Heart right ventricle (tissue), 16 donors: ENCODE measurements around the gene SEMA3C. TPM values are rescaled to one million over a fixed set of nuclear protein-coding genes. Genes with fewer than 3 reads are reported as not detected.

Source experiments
- ATAC-seq, 8 donors: fragments of 200-7000 bp; cut with Tn5 transposase; one replicate each; pipeline ENCODE4 v1.9.1; 2020; ENCODE audit warnings: mild to moderate bottlenecking in 8 of 8, moderate library complexity in 8 of 8, moderate number of reproducible peaks in 1 of 8
- DNase-seq, 2 donors: peaks; one replicate each; pipeline ENCODE4 v3.0.0-alpha.2; 2020
- H3K27ac ChIP-seq, 10 donors: fragments of 200-600 bp; sonication (generic) in 2 of 10; one replicate each; pipeline versions ENCODE4 v1.5.0 to v1.8.0; 2020 to 2022; ENCODE audit warnings: mild to moderate bottlenecking in 3 of 10
- H3K27me3 ChIP-seq, 7 donors: fragments of 200-600 bp; one replicate each; pipeline ENCODE4 v1.8.0; 2021 to 2022; ENCODE audit warnings: mild to moderate bottlenecking in 2 of 7
- H3K36me3 ChIP-seq, 9 donors: fragments of 200-600 bp; sonication (generic) in 1 of 9; one replicate each; pipeline versions ENCODE4 v1.5.0 to v1.8.0; 2020 to 2022; ENCODE audit warnings: mild to moderate bottlenecking in 2 of 9
- H3K4me1 ChIP-seq, 9 donors: fragments of 200-600 bp; sonication (generic) in 1 of 9; one replicate each; pipeline versions ENCODE4 v1.5.0 to v1.8.0; 2020 to 2022; ENCODE audit warnings: mild to moderate bottlenecking in 4 of 9
- H3K4me3 ChIP-seq, 10 donors: fragments of 200-600 bp; sonication (generic) in 2 of 10; one replicate each; pipeline versions ENCODE4 v1.5.0 to v1.8.0; 2020 to 2022; ENCODE audit warnings: mild to moderate bottlenecking in 7 of 10, moderate library complexity in 2 of 10
- H3K9me3 ChIP-seq, 11 donors: fragments of 200-600 bp in 10 of 11; sonication (generic) in 2 of 11; one replicate each; pipeline versions ENCODE4 v1.5.0 to v1.8.0; 2013 to 2022; ENCODE audit warnings: mild to moderate bottlenecking in 2 of 11, control low read depth in 1 of 11, moderate library complexity in 1 of 11
- WGBS, 2 donors: extraction: QIAGEN DNeasy Blood & Tissue Kit; methylation state at CpG; one replicate each; pipeline ENCODE4 v1.1.7; 2013; ENCODE audit warnings: inconsistent platforms in 1 of 2; 5-methylcytosine and 5-hydroxymethylcytosine counted together
- intact Hi-C, 10 donors: fragments of 100-400 bp; cut with DNase I; formaldehyde crosslinking; loops; one replicate each; pipeline versions ENCODE4 v1.11.1 to v1.14.2; 2022
- polyA plus RNA-seq, 2 donors: library from polyadenylated mRNA; stranded (reverse); fragments of 200-250 nt; gene quantifications; one replicate each; pipeline ENCODE4 v1.2.3, GENCODE V29; 2013
- total RNA-seq, 10 donors: library from RNA; stranded (reverse); fragmentation: NEBNext Ultra II Directional in 3 of 10; extraction: Animal tissue kit (Norgen Biotek cat#: 25700) in 3 of 10; gene quantifications; one replicate each; pipeline versions ENCODE4 v1.2.1 to v1.2.4, GENCODE V29; 2021 to 2023
- TF ChIP-seq, protein P1 (sequence below), 9 donors: fragments of 200-600 bp; sonication (generic) in 2 of 9; IDR thresholded peaks; one replicate each; pipeline versions ENCODE4 v1.5.0 to v1.8.0; 2021 to 2022; ENCODE audit warnings: antibody characterized with exemption in 9 of 9, mild to moderate bottlenecking in 5 of 9, moderate library complexity in 1 of 9
- donor health status: Arrhythmogenic right ventricular cardiomyopathy.
- donor health status: ischemic (EF 13 %, LVEDD 7.1; RV severe dilation, severe dysfunction).
- donor health status: healthy with polysubstance abuse.
- donor health status: DM: no; HTN: yes; CAD: no.
- donor health status: DM: no; HTN: no; CAD: no.
- donor health status: ischemic (EF 25% LVEDD 6.9; RV normal size, moderate dysfunction).
- donor health status: ischemic (EF 25% LVEDD 5.7; RV mildly dilated, moderate dysfunction).
- donor health status: healthy.
- donor health status: DM: yes; HTN: yes; CAD: no.
- donor health status: Ischemic cardiomyopathy.
- donor health status: ischemic (EF 35%, LVEDD 5.7; RV mildly dilated, moderate dysfunction).
- donor health status: nonischemic (EF 11% LVEDD 7.7; RV severe dilation, severe dysfunction).
- donor health status: DM: yes; HTN: yes; CAD: no.
- donor health status: PGD.
- donor health status: ischemic (EF 29% LVEDD 5.4; RV normal size, mild dysfunction).
- donor health status: nonischemic (EF 23%, LVEDD 6.1; RV moderate dilation, normal function).

SEMA3C gene
- total and polyA plus RNA-seq, 12 donors = 14.5 to 83.2 (median 57.3) TPM

DNA sequence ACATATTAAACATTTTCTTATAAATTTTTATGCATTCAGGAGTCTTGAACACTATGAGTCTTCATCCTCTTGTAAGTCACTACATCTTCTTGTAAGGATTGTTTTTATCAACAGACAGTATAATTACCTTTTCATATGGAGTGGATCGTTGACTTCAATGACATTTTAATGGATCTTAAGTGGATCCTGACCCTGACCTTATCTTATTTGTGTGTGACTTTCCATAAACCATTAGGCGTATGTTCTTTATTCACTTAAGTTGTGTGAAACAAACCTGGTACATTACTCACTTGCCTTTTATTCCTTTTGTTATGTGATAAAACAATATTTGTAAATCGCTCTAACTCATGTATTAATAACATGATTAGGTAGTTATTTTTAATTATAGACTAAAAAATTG lies 18.5 kb upstream of the SEMA3C start:
- intact Hi-C loops = no loop called here
- WGBS, 2 donors = 69 to 72% methylated on average over 3 of the region's 3 CpGs

DNA sequence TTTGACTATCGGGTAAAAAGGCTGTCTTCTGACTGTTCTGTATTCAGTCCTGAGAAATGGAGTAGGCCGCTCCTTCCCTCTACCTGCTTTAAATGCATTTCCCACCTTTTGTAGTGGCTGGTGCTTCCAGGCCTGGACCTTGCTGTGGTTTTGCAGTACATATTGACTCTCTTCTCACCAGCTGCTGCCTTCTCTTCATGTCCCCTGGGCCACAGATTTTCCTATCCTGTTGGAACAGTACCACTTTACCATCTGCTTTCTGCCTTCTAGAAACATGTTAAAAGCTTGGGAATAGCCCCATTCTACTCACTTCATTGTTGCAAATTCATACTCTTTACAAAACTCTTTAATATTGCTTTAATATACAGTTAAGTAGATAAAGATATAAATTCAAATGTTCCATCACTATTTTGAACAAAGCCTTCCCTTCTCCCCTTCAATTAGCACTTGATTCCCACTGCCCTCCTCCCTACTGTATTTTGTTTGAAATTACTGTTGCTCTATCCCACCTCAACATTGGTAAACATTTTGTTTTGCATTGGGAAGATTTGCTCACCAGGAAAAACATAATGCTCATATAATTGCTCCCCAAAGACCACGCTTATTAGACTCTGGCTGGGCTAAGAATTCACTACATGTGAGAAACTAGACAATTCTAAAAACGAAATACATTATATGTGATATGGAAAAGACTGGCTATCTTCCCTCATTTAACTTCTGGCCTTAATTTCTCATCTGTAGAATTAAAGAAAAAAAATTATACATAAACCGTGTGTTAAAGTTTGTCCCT lies 17.3 kb upstream of the SEMA3C start:
- no peaks in the 10 kb centered on the region for H3K27me3 ChIP-seq
- H3K36me3 ChIP-seq = no peaks in the 10 kb centered on the region
- H3K9me3 ChIP-seq = no peaks in the 10 kb centered on the region
- 90 to 92% methylated on average over 5 of the region's 5 CpGs for WGBS, 2 donors
- no peak overlapping the region for H3K4me3 ChIP-seq
- intact Hi-C loops = no loop called here
- TF ChIP-seq, protein P1, sequence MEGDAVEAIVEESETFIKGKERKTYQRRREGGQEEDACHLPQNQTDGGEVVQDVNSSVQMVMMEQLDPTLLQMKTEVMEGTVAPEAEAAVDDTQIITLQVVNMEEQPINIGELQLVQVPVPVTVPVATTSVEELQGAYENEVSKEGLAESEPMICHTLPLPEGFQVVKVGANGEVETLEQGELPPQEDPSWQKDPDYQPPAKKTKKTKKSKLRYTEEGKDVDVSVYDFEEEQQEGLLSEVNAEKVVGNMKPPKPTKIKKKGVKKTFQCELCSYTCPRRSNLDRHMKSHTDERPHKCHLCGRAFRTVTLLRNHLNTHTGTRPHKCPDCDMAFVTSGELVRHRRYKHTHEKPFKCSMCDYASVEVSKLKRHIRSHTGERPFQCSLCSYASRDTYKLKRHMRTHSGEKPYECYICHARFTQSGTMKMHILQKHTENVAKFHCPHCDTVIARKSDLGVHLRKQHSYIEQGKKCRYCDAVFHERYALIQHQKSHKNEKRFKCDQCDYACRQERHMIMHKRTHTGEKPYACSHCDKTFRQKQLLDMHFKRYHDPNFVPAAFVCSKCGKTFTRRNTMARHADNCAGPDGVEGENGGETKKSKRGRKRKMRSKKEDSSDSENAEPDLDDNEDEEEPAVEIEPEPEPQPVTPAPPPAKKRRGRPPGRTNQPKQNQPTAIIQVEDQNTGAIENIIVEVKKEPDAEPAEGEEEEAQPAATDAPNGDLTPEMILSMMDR (IDR thresholded peaks at IDR 0.05) = no peak
- H3K27ac ChIP-seq = no peak overlapping the region
- peaks cover 0 to 15% (median under 1%) of the 10 kb centered on the region in 9 donors for H3K4me1 ChIP-seq
- ATAC-seq (no peak), DNase-seq (no peak)

More for the DNA sequence above, 18.5 kb upstream of the SEMA3C start:
- H3K9me3 ChIP-seq = no peaks in the 10 kb centered on the region
- H3K4me3 ChIP-seq = no peak overlapping the region
- no peak overlapping the region for H3K27ac ChIP-seq
- H3K27me3 ChIP-seq = no peaks in the 10 kb centered on the region
- DNase-seq (no peak), ATAC-seq (no peak)
- TF ChIP-seq, protein P1 (IDR thresholded peaks at IDR 0.05) = no peak
- H3K4me1 ChIP-seq = peaks cover 0 to 27% (median 12%) of the 10 kb centered on the region in 9 donors
- no peaks in the 10 kb centered on the region for H3K36me3 ChIP-seq

DNA sequence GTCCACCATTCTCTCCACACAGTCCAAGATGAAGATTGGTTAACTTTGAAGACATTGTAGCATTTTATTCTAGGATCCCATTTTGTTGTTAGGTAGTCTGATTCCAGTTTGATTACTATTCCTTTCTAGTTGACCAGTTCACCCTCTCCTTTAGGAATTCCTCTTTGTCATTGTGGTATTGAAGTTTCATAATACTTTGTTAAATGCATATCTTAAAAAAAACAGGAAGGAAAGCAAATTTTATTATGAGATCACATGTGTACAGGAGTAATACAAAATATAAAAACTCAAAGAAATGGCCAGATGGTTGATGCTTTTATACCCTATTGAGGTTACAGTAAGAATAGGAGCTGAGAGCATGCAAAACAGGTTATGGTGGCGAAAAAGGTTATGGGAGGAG lies 15.5 kb upstream of the SEMA3C start:
- no peaks in the 10 kb centered on the region for H3K9me3 ChIP-seq
- no peak for DNase-seq
- H3K4me1 ChIP-seq = peaks cover 0 to 8% (median 0%) of the 10 kb centered on the region in 9 donors
- H3K36me3 ChIP-seq = no peaks in the 10 kb centered on the region
- intact Hi-C loops = no loop called here
- no peak overlapping the region for H3K27ac ChIP-seq
- no peaks in the 10 kb centered on the region for H3K27me3 ChIP-seq
- ATAC-seq = no peak
- WGBS, 2 donors = 79 to 90% methylated on average over 1 of the region's 1 CpG
- no peak overlapping the region for H3K4me3 ChIP-seq
- TF ChIP-seq, protein P1 (IDR thresholded peaks at IDR 0.05) = no peak

DNA sequence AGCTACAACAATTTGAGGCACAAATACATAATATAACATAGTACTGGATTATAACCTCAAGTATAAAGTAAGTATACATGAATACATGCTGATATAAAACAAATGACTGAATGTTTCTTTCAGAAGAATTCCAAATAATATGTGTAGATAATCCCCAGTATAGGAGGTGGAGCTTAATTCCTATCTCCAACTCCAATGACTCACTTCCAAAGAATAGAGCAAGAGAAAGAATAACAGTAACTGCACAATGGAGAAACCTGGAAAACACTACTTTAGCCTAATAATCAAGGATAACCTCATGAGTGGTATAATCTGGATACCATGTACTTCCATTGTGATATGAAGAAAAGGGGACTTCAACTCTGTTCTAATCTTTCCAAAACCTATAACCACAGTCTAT lies 13.7 kb upstream of the SEMA3C start:
- ATAC-seq = no peak
- intact Hi-C loops = no loop called here
- H3K4me1 ChIP-seq = peaks cover 0 to 8% (median 0%) of the 10 kb centered on the region in 9 donors

More for the DNA sequence above, 13.7 kb upstream of the SEMA3C start:
- no peak for DNase-seq
- no peaks in the 10 kb centered on the region for H3K27me3 ChIP-seq
- TF ChIP-seq, protein P1 (IDR thresholded peaks at IDR 0.05) = no peak
- H3K27ac ChIP-seq = no peak overlapping the region
- H3K4me3 ChIP-seq = no peak overlapping the region
- no peaks in the 10 kb centered on the region for H3K36me3 ChIP-seq
- H3K9me3 ChIP-seq = no peaks in the 10 kb centered on the region
